NCI-H1694 treated with DMSO at 0.1 percent for 48 hours (cell line): ENCODE results near the gene CELF4.

Source experiments
- DNase-seq: peaks from one replicate; lab custom pipeline; 2025; lab: John Stamatoyannopoulos, UW

Gene CELF4

DNA sequence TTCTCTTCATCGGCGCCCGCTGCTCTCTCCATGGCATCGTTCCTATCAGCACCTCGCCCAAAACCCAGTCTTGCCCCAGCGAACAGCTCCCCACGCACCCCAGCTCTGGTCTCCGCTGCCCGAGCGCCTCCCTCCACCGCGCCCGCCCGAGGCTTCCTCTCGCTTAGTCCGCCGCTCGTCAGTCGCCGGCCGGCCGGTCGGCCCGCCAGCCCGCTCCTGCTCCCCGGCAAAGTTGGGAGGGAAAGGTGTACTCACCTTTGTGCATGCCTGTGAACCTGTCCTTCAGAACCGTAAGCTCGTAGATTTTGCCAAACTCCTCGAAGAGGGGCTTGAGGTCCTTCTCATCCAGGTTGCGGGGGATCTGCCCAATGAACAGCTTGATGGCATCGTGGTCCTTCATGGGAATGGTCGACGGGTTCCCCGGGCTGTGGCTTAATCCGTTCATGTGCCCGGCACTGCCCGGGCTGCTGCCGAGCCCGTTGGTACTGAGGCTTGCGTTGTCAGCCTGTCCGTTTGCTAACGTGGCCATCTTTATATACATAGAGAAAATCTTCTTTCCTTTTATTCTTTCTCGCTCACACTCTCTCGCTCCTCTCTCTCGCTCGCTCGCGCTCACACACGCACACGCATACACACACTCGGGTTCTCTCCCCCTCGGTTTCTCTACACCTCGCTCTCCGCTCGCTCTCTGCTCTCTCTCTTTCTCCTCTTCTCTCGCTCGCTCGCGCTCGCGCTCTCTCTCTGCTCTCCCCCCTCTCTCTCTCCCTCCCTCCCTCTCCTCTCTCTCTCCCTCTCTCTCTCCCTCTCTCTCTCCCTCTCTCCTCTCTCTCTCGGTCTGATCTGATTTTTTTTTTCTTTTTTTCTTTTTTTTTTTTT is at the start of gene CELF4:
CELF4 (minus strand) TSS at position 698 of the 876 bp plus-strand sequence.
- DNase-seq = peak; percentile 40

DNA sequence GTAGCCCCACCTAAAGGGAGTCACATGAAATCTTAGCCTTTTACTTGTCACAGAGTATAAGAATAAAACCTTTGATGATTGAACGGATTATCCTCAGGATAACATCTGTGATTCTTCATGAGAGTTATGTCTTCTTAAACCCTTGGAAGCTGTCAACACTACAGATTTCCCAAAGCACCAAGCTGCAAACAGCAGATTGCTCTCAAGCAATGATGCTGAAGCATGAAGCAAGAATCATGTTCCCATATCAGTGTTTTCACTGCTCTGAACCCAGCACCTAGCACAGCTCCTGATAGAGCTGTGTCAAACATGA is 47.6 kb upstream of the CELF4 start:
- DNase-seq = no peak

- no peak for DNase-seq
Observed at GRCh38 chr18:37612524-37613252, 47.1 kb upstream of the CELF4 start.

DNA sequence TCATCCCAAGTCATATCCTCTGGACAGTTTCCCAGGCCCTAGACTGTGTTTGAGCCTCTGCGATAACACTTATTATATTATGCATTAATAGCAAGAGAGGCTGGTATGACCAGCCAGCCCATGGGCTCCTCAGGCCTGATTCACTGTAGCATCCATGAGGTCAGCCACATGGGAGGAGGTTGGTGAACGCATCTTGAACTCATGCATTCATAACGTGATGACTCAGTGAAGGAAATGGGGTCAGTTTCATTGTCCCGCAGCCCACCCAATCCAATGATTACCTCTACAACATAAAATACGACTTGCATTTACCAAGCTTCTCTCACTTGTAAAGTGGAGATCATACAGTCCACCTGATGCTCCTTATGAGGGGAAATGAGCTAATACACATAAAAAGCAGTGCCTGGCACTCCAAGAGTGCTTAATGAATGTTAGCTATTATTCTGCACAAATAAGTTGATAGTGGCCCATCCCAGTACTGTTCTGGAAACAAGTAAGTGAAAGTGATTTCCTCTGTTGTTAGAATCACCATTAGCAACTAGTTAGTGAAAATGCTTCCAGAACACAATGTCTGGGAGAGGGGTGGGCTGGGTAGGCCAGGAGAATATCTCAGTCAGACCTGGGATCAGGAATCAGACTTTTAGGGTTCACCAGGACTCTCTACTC is 46.1 kb upstream of the CELF4 start:
- no peak for DNase-seq

- DNase-seq = no peak
Observed at GRCh38 chr18:37608876-37609275, 43.3 kb upstream of the CELF4 start.

DNA sequence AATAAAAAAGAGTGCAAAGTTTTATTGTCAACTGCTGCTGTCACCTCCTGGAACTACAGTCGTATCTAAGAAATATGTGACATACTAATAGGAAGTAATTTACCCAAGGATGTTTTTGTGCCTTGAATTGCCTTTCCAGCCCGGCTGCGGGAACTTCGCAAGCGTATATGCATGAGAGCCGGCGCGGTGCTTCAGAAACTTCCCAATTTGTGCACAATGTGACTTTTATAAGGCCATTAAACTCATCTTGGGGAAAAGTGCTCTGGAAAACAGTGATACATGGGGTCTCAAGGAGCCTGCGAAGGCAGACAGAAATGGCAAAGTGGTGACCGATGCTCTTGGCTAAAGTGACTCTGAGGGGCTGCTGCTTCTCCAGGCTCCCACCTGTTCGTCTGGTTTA is 41.7 kb upstream of the CELF4 start:
- no peak for DNase-seq

- DNase-seq = no peak
Observed at GRCh38 chr18:37604032-37604431, 38.4 kb upstream of the CELF4 start.

DNA sequence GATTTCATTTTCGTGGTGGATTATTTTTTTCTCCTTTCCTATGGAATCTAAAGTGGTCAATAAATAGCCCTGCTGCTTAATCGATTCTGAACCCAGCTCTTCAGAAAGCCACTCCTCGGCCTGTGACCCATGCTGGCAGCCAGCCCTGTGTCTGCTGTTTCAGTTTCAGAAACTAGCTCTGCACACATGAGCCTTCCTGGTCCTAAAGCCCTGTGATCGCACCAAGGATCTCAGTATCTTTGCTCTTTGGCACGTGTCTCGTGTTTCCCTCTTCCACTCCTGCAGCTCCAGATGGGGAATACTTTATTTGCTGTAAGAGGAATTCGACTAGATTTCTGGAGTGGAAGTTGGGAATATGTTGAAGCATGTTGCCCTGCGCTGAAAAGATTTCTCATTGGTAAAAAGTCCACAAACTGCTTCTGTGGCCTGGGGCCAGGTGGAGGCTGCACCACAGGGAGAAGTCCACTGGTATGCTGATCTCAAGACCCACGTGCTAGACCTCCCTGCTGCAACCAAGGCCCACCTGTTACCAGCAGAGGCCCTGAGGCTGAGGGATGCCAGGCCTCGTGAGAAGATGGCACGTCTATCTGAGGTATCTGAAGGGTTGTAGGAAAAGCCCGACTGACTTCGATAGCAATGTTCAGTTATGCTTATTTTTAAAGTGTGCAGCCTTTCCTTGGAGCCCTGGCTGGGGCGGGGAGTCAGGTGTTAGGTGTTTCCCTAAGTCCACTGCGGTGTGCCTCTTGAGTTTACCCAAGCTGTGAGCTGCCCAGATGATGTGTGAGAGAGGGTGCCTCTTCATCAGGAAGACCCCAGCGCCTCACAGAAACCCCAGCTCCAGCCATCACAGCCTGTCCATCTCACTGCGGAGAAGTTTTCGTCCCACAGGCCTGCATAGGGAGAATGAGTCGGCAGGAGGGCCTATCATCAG is 33.6 kb upstream of the CELF4 start:
- no peak for DNase-seq

DNA sequence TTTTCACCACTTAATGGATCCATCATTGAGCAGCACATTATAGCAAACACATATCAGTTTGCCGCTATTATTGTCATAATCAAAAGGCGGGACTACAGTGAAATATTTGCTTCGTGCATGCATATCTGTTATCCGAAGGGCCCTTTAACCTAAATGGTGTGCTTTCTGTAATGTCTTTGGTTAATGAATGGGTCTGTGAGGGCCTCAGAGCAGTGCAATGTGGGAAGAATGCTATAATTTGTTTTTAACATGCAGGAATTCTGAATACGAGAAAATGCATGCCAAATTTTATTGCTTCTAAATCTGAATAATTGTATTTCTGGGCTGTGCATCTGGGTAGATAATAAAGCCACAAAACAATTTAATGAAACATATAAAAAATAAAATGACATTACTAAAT is 32.8 kb upstream of the CELF4 start:
- DNase-seq = no peak

DNA sequence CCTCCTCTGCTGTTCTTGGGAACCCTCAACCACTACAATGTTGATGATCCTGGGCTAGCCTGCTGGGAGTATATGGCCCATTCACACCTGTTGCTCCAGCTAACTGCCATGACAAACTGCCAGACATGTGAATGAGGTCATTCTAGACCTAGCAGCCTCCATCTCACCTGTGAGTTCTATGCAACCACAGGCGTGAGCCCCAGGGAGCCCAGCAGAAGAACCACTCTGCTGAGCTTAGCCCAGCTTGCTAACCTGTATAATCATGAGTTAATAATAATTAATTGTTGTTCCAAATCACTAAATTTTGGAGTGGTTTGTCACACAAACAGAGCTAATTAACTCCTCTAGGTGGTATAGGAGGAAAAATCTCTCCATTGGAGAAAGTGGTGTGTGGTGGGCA is 24.7 kb upstream of the CELF4 start:
- no peak for DNase-seq

GRCh38 chr18:37588289-37588688 is 22.7 kb upstream of the CELF4 start:
- DNase-seq = no peak

- DNase-seq = no peak
Observed at GRCh38 chr18:37586656-37587225, 21.1 kb upstream of the CELF4 start.

GRCh38 chr18:37584952-37585695 is 19.5 kb upstream of the CELF4 start:
- DNase-seq = no peak

DNA sequence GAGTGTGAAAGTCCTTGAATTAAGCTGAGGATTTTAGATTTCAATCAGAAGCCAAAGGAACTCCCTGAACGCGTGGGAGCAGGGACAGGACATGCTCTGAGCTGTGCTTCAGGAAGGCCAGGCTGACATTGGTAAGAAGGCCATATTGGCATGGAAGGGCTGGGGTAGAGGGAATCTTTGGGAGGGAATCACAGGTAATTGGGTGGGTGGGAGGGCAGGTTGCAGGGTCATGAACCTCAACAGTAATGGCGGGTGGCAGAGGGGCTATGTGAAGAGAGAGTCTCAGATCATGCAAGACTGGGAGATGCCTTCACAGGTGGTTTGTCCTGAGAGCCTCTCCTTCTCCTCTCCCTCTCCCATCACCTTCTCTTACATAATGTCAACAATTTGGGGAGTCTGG is 18.6 kb upstream of the CELF4 start:
- DNase-seq = no peak

GRCh38 chr18:37582261-37582660 is 16.7 kb upstream of the CELF4 start:
- DNase-seq = no peak

GRCh38 chr18:37578886-37579513 is 13.4 kb upstream of the CELF4 start:
- DNase-seq = peak; percentile 14

- DNase-seq = no peak
Observed at GRCh38 chr18:37578182-37578678, 12.6 kb upstream of the CELF4 start.

DNA sequence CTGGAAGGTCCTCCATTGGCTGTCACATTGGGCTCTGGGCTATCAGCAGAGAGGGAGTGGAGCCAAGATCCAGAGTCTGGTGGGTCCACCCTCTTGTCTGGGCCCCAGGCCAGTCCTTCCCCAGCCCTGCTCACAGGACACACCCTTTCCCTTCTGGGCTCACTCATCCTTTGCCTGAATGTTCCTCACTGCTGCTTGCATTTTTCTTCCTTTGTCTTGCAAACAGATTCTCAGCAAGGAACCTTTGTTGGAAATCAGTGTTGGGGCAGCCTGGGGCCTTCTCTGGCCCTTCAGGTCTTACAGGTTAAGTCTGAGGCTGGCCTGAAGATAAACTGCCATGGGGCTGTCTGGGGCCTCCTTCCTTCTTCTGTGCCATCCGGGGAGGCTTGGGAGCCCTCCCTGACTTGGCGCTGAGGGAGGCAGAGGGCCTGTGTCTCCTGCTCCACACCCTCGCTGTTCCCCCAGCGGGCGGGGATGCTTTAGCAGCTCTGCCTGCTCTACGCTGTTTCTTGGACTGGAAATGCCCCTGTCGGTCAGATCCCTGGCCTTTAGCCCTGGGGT is 11.5 kb upstream of the CELF4 start:
- DNase-seq = no peak

DNA sequence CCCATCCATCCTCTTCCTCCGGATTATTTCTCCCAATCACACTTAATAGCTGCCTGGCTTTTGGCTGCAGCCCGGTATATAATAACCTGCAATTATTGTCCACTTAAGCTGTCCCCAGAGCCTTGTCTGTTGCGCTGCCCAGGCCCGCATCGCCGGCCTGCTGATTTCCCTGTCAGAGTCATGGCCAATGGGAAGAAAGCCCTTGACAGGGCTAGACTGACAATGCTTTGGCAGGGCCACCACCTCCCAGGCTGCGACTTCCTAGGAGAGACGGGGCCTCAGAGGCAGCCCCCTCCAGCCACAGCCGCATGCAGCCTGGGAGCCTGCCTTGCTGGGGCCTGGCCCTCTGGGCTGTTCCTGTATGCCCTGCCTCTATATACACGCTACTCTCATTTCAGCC is 10.0 kb upstream of the CELF4 start:
- DNase-seq = no peak

DNA sequence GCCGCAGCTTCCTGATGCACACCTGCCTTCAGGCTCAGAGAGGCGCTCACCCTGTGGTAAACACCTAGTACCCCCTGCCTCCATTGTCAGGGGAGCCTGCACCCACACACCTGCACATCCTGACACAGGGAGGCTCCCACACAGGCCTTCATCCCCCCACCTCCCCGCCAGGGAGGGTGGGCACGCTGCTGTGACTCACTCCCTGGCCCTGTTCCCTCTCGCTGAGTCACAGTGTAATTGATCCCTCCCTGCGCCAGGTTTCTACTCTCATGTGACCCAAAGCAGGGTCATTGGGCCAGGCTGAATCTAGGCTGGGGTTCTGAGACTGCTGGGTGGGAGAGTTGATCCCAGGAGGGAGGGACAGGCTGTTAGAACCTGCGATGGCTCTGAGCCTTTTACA is 8.5 kb upstream of the CELF4 start:
- DNase-seq = no peak
